Suprapubic skin (tissue), 4 donors: ENCODE data around the gene WDR7.

Experiments used
- EP300 ChIP-seq: sonication (generic); formaldehyde crosslinking; IDR thresholded peaks from one replicate; pipeline ENCODE4 v1.6.1; 2017; ENCODE audit warnings: antibody characterized with exemption
- POLR2A ChIP-seq, 2 donors: fragments of 450-650 bp; IDR thresholded peaks; one replicate each; pipeline ENCODE4 v1.6.1; 2017; ENCODE audit warnings: antibody characterized with exemption in 2 of 2, mild to moderate bottlenecking in 2 of 2, moderate library complexity in 2 of 2
- POLR2AphosphoS5 ChIP-seq, 3 donors: sonication (generic); formaldehyde crosslinking; IDR thresholded peaks; one replicate each; pipeline ENCODE4 v1.6.1; 2017; ENCODE audit warnings: antibody characterized with exemption in 3 of 3
- TF ChIP-seq, protein P1 (sequence below), 2 donors: fragments of 200-600 bp in 1 of 2; fragments of 450-650 bp in 1 of 2; sonication (generic) in 1 of 2; IDR thresholded peaks; one replicate each; pipeline ENCODE4 v1.5.1; 2016 to 2019; ENCODE audit warnings: antibody characterized with exemption in 2 of 2, mild to moderate bottlenecking in 1 of 2, moderate library complexity in 1 of 2

DNA sequence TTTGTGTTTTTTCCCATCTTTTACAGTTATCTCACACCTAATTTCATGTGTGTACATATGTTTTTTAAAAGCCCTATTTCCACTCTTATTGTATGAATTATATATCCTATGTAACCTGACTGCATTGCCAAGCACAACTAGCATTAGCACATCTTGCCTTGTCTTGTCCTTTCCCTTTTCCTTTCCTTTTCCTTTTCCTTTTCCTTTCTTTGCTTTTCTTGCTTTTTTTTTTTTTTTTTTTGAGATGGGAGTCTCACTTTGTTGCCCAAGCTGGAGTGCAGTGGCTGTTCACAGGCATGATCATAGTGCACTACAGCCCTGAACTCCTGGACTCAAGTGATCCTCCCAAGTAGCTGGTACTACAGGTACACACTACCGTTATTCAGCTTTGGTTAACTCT lies 323.0 kb downstream of the WDR7 start:
- TF ChIP-seq, protein P1, sequence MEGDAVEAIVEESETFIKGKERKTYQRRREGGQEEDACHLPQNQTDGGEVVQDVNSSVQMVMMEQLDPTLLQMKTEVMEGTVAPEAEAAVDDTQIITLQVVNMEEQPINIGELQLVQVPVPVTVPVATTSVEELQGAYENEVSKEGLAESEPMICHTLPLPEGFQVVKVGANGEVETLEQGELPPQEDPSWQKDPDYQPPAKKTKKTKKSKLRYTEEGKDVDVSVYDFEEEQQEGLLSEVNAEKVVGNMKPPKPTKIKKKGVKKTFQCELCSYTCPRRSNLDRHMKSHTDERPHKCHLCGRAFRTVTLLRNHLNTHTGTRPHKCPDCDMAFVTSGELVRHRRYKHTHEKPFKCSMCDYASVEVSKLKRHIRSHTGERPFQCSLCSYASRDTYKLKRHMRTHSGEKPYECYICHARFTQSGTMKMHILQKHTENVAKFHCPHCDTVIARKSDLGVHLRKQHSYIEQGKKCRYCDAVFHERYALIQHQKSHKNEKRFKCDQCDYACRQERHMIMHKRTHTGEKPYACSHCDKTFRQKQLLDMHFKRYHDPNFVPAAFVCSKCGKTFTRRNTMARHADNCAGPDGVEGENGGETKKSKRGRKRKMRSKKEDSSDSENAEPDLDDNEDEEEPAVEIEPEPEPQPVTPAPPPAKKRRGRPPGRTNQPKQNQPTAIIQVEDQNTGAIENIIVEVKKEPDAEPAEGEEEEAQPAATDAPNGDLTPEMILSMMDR (IDR thresholded peaks at IDR 0.05): no peak
- TF ChIP-seq EP300: no peak
- TF ChIP-seq POLR2A (IDR thresholded peaks at IDR 0.05): no peak
- TF ChIP-seq POLR2AphosphoS5 (IDR thresholded peaks at IDR 0.05): no peak
